Measurements from ENCODE around the gene SELENON. TPM values are rescaled to one million over a fixed set of nuclear protein-coding genes. Genes with fewer than 3 reads are reported as not detected.

The SELENON gene
- total and polyA plus RNA-seq, 2 of the 13 experiments (the other 11 are each of a cell fraction or from before 2014, with no cell fraction given): 3.8 to 8.0 TPM

- TF ChIP-seq PRDM10 (CRISPR knock-in tag; IDR thresholded peaks at IDR 0.05; ENCODE audit: low read depth) (peak; percentile 69; the same call in 1 of the 2 replicates), ZKSCAN8 (CRISPR knock-in tag; IDR thresholded peaks at IDR 0.05; ENCODE audit: borderline replicate concordance) (no peak), RARG (CRISPR knock-in tag; IDR thresholded peaks at IDR 0.05; ENCODE audit: low read depth) (no peak), ZNF704 (CRISPR knock-in tag; IDR thresholded peaks at IDR 0.05; ENCODE audit: borderline replicate concordance) (peak; percentile 71; the same call in 1 of the 2 replicates), NR2F2 (IDR thresholded peaks at IDR 0.05; ENCODE audit: borderline replicate concordance, low read depth) (no peak), PTBP1 (IDR thresholded peaks at IDR 0.05; ENCODE audit: low read depth, low read length, poor library complexity, severe bottlenecking) (peak; percentile 43), ZNF878 (CRISPR knock-in tag; IDR thresholded peaks at IDR 0.05) (0 out of 2 replicates have a peak, but pooled peaks have one; percentile 60), NFE2 (CRISPR knock-in tag; IDR thresholded peaks at IDR 0.05) (no peak), KDM4B (CRISPR knock-in tag; IDR thresholded peaks at IDR 0.05) (0 out of 2 replicates have a peak, but pooled peaks have one; percentile 19), NBN (conservative IDR thresholded peaks at IDR 0.05) (no peak), ZNF572 (CRISPR knock-in tag; IDR thresholded peaks at IDR 0.05) (no peak), ZNF430 (CRISPR knock-in tag; IDR thresholded peaks at IDR 0.05) (peak; percentile 88), ZNF317 (CRISPR knock-in tag; IDR thresholded peaks at IDR 0.05) (no peak), MIER3 (CRISPR knock-in tag; IDR thresholded peaks at IDR 0.05; ENCODE audit: borderline replicate concordance) (peak; percentile 37; the same call in 1 of the 2 replicates), ZNF552 (CRISPR knock-in tag; IDR thresholded peaks at IDR 0.05; ENCODE audit: borderline replicate concordance) (no peak), ZNF766 (CRISPR knock-in tag; IDR thresholded peaks at IDR 0.05; ENCODE audit: borderline replicate concordance) (0 out of 2 replicates have a peak, but pooled peaks have one; percentile 39), DRAP1 (CRISPR knock-in tag; IDR thresholded peaks at IDR 0.05) (peak; percentile 98), IKZF5 (CRISPR knock-in tag; IDR thresholded peaks at IDR 0.05) (peak; percentile 81), SALL1 (CRISPR knock-in tag; IDR thresholded peaks at IDR 0.05) (peak; percentile 85), NR3C1 (CRISPR knock-in tag; IDR thresholded peaks at IDR 0.05) (no peak), ZNF562 (CRISPR knock-in tag; IDR thresholded peaks at IDR 0.05; ENCODE audit: borderline replicate concordance) (peak; percentile 70; the same call in 1 of the 2 replicates)
Measured at GRCh38 chr1:25858906-25859789, 59.2 kb downstream of the SELENON start, which contains the start of gene AUNIP (continued).
